GM23248 (cell line): ENCODE measurements around the gene WIZ. TPM values are rescaled to one million over a fixed set of nuclear protein-coding genes. Genes with fewer than 3 reads are reported as not detected.

Experiments
- DNase-seq: peaks from one replicate; pipeline ENCODE4 v3.0.0-alpha.2; 2015
- H2AFZ ChIP-seq: fragments of 200-600 bp; sonication (generic); 2 replicates; pipeline ENCODE4 v1.6.1; 2016; ENCODE audit warnings: antibody characterized with exemption
- H3F3A ChIP-seq: fragments of 200-600 bp; sonication (generic); 2 replicates; pipeline ENCODE4 v1.6.1; 2016; ENCODE audit warnings: mild to moderate bottlenecking, antibody characterized with exemption, mixed run types; ENCODE audit not compliant: insufficient read depth
- H3K27ac ChIP-seq: fragments of 200-600 bp; sonication (generic); 2 replicates; pipeline ENCODE4 v1.5.1; 2016; ENCODE audit warnings: mild to moderate bottlenecking
- H3K27me3 ChIP-seq: fragments of 200-600 bp; sonication (generic); replicated peaks from 2 replicates; pipeline ENCODE4 v1.6.1; 2016; ENCODE audit warnings: mild to moderate bottlenecking; ENCODE audit not compliant: insufficient read depth
- H3K36me3 ChIP-seq: fragments of 200-600 bp; sonication (generic); 2 replicates; pipeline ENCODE4 v1.6.1; 2016; ENCODE audit warnings: low read depth, mild to moderate bottlenecking
- H3K4me1 ChIP-seq: fragments of 200-600 bp; sonication (generic); 2 replicates; pipeline ENCODE4 v1.6.1; 2016; ENCODE audit warnings: mild to moderate bottlenecking; ENCODE audit not compliant: insufficient read depth
- H3K4me2 ChIP-seq: fragments of 200-600 bp; sonication (generic); one replicate; pipeline ENCODE4 v1.6.1; 2016; ENCODE audit warnings: mild to moderate bottlenecking; ENCODE audit not compliant: unreplicated experiment
- H3K4me3 ChIP-seq: fragments of 200-600 bp; sonication (generic); 2 replicates; pipeline ENCODE4 v1.5.1; 2016; ENCODE audit warnings: mild to moderate bottlenecking
- H3K79me2 ChIP-seq: fragments of 200-600 bp; sonication (generic); 2 replicates; pipeline ENCODE4 v1.6.1; 2016; ENCODE audit warnings: mild to moderate bottlenecking; ENCODE audit not compliant: insufficient read depth
- H3K9ac ChIP-seq: fragments of 200-600 bp; sonication (generic); 2 replicates; pipeline ENCODE4 v1.6.1; 2016; ENCODE audit warnings: mild to moderate bottlenecking
- H3K9me2 ChIP-seq: fragments of 200-600 bp; sonication (generic); 2 replicates; pipeline ENCODE4 v1.6.1; 2016; ENCODE audit warnings: mixed run types, mild to moderate bottlenecking, moderate library complexity; ENCODE audit not compliant: insufficient read depth
- H3K9me3 ChIP-seq: fragments of 200-600 bp; sonication (generic); one replicate; pipeline ENCODE4 v1.6.1; 2017; ENCODE audit warnings: low read depth
- H4K20me1 ChIP-seq: fragments of 200-600 bp; sonication (generic); 2 replicates; pipeline ENCODE4 v1.6.0; 2016; ENCODE audit not compliant: insufficient read depth
- EZH2 ChIP-seq: fragments of 200-600 bp; sonication (generic); IDR thresholded peaks from 2 replicates; pipeline ENCODE4 v1.6.1; 2018; ENCODE audit warnings: antibody characterized with exemption, mild to moderate bottlenecking; ENCODE audit not compliant: insufficient read depth, poor library complexity, severe bottlenecking
- EZH2phosphoT487 ChIP-seq: fragments of 200-600 bp; sonication (generic); IDR thresholded peaks from 2 replicates; pipeline ENCODE4 v1.6.1; 2018; ENCODE audit warnings: antibody characterized with exemption, moderate library complexity, mild to moderate bottlenecking, low read depth; ENCODE audit not compliant: insufficient read depth
- WGBS, 2 experiments: methylation state at CpG; one replicate each; pipeline ENCODE4 v1.1.6; 2015 to 2017; ENCODE audit warnings: low lambda C conversion rate in 2 of 2, low coverage in 1 of 2; ENCODE audit errors: missing lambda C conversion rate in 2 of 2; 5-methylcytosine and 5-hydroxymethylcytosine counted together
- in situ Hi-C: fragments of 300-500 bp; cut with MboI; formaldehyde crosslinking; loops from 2 replicates; pipeline ENCODE4 v1.15.0; 2020
- polyA plus RNA-seq: library from polyadenylated mRNA; unstranded; fragments of >200 nt; fragmentation: Nextera tagmentation; extraction: Ambion mirVana; gene quantifications from 2 replicates; pipeline ENCODE4 v1.2.1, GENCODE V29; 2016
- total RNA-seq: library from RNA; depleted of rRNA; stranded (reverse); fragments of >200 nt; shearing (Covaris generic); gene quantifications from 2 replicates; pipeline ENCODE4 v1.2.3, GENCODE V29; 2014

Gene WIZ
- total and polyA plus RNA-seq, 2 experiments from 2014 or later = 6.1 to 22.0 TPM

- DNase-seq = no peak
- H3K27me3 ChIP-seq = no peaks in the 10 kb centered on the region
- no peak overlapping the region for H3K27ac ChIP-seq
- no peaks in the 10 kb centered on the region for H4K20me1 ChIP-seq
- H3F3A ChIP-seq = peaks cover 16% of the 10 kb centered on the region
- WGBS, 2 experiments = 97% methylated on average over 30 to 38 of the region's 38 CpGs
- no peak for TF ChIP-seq EZH2phosphoT487
- no peak for TF ChIP-seq EZH2
- H3K9ac ChIP-seq = no peak overlapping the region
- peaks cover 37% of the 10 kb centered on the region for H3K79me2 ChIP-seq
- in situ Hi-C loops = no loop called here
- peaks cover 22% of the 10 kb centered on the region for H3K36me3 ChIP-seq
- H3K4me3 ChIP-seq = no peak overlapping the region
- H3K4me1 ChIP-seq = peaks cover 5% of the 10 kb centered on the region; the same call in 1 of the 2 replicates
- H3K9me2 ChIP-seq = no peaks in the 10 kb centered on the region
- H2AFZ ChIP-seq = no peak overlapping the region
- no peaks in the 10 kb centered on the region for H3K9me3 ChIP-seq
- no peak overlapping the region for H3K4me2 ChIP-seq
Measured at GRCh38 chr19:15424692-15425272, 25.0 kb downstream of the WIZ start.

GRCh38 chr19:15424121-15424520 is 25.6 kb downstream of the WIZ start:
- no peaks in the 10 kb centered on the region for H3K27me3 ChIP-seq
- no peak overlapping the region for H3K4me3 ChIP-seq
- no peaks in the 10 kb centered on the region for H4K20me1 ChIP-seq
- in situ Hi-C loops = no loop called here
- H3K4me2 ChIP-seq = no peak overlapping the region
- no peak overlapping the region for H2AFZ ChIP-seq
- TF ChIP-seq EZH2 (no peak), EZH2phosphoT487 (no peak)
- no peaks in the 10 kb centered on the region for H3K9me2 ChIP-seq
- peaks cover 21% of the 10 kb centered on the region for H3F3A ChIP-seq
- peaks cover 9% of the 10 kb centered on the region; the same call in 1 of the 2 replicates for H3K4me1 ChIP-seq
- no peak for DNase-seq
- H3K9ac ChIP-seq = no peak overlapping the region
- 93 to 97% methylated on average over 9 to 13 of the region's 13 CpGs for WGBS, 2 experiments
- H3K36me3 ChIP-seq = peaks cover 22% of the 10 kb centered on the region
- H3K27ac ChIP-seq = no peak overlapping the region
- no peaks in the 10 kb centered on the region for H3K9me3 ChIP-seq
- H3K79me2 ChIP-seq = peaks cover 31% of the 10 kb centered on the region

- no peaks in the 10 kb centered on the region for H3K9me3 ChIP-seq
- H4K20me1 ChIP-seq = no peaks in the 10 kb centered on the region
- no peaks in the 10 kb centered on the region for H3K27me3 ChIP-seq
- no peak for TF ChIP-seq EZH2phosphoT487
- TF ChIP-seq EZH2 = no peak
- H3K9me2 ChIP-seq = no peaks in the 10 kb centered on the region
- no peak for DNase-seq
- peaks cover 27% of the 10 kb centered on the region for H3K79me2 ChIP-seq
- no peak overlapping the region for H3K9ac ChIP-seq
- H2AFZ ChIP-seq = no peak overlapping the region
- H3K36me3 ChIP-seq = peaks cover 22% of the 10 kb centered on the region
- in situ Hi-C loops = no loop called here
- H3K27ac ChIP-seq = no peak overlapping the region
- H3K4me2 ChIP-seq = no peak overlapping the region
- 98 to 99% methylated on average over 6 of the region's 6 CpGs for WGBS, 2 experiments
- H3F3A ChIP-seq = peaks cover 21% of the 10 kb centered on the region
- H3K4me1 ChIP-seq = peaks cover 9% of the 10 kb centered on the region; the same call in 1 of the 2 replicates
- no peak overlapping the region for H3K4me3 ChIP-seq
Measured at GRCh38 chr19:15423130-15423529, 26.6 kb downstream of the WIZ start.

GRCh38 chr19:15422296-15423075 is 27.3 kb downstream of the WIZ start:
- no peak for TF ChIP-seq EZH2phosphoT487
- no peak for TF ChIP-seq EZH2
- peaks cover 10% of the 10 kb centered on the region; the same call in 1 of the 2 replicates for H3K4me1 ChIP-seq
- no peaks in the 10 kb centered on the region for H3K9me3 ChIP-seq
- no peak overlapping the region for H3K9ac ChIP-seq
- WGBS, 2 experiments = 87 to 89% methylated on average over 21 to 22 of the region's 22 CpGs
- no peak overlapping the region for H3K27ac ChIP-seq
- no peak overlapping the region for H3K4me3 ChIP-seq
- no peaks in the 10 kb centered on the region for H4K20me1 ChIP-seq
- no peak overlapping the region for H2AFZ ChIP-seq
- in situ Hi-C loops = no loop called here
- no peak overlapping the region for H3K4me2 ChIP-seq
- no peaks in the 10 kb centered on the region for H3K27me3 ChIP-seq
- H3K79me2 ChIP-seq = peaks cover 27% of the 10 kb centered on the region
- H3F3A ChIP-seq = peaks cover 21% of the 10 kb centered on the region
- no peak for DNase-seq
- peaks cover 22% of the 10 kb centered on the region for H3K36me3 ChIP-seq
- H3K9me2 ChIP-seq = no peaks in the 10 kb centered on the region
